ENCODE results near the gene KRTAP4-7. TPM values are rescaled to one million over a fixed set of nuclear protein-coding genes. Genes with fewer than 3 reads are reported as not detected.
"Not testable (repeated sequence)": the region's sequence is repeated elsewhere in the genome, so short reads cannot be mapped to it uniquely, and the experiment has no call there.

KRTAP4-7 gene
- total RNA-seq, 4 donors from 2014 or later: not detected

DNA sequence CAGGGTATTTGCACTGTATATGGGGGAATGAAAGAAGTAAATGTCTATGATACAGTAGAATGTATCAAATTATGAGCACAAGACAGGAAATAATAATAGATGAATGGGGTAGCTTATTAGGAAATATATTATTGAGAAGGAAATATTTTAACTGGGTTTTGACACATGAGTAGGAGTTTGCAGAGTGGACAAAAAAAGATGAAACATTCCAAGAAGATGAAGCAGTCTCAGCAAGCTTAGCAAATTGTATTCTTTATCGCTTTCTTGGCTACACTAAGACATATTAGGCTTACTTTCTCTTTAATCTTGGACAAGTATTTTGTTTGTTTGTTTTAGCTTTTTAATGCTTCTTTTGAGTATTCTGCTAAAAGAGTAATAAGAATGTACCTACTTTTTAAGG is 19.9 kb downstream of the KRTAP4-7 start:
- no peaks in the 10 kb centered on the region for H3K4me1 ChIP-seq
- ATAC-seq: no peak
- no peaks in the 10 kb centered on the region for H3K36me3 ChIP-seq
- H3K4me3 ChIP-seq: no peak overlapping the region
- no peaks in the 10 kb centered on the region for H3K9me3 ChIP-seq
- H3K27ac ChIP-seq: no peak overlapping the region
- peaks cover 38% of the 10 kb centered on the region for H3K27me3 ChIP-seq
- TF ChIP-seq EP300 (IDR thresholded peaks at IDR 0.05) (no peak), POLR2A (IDR thresholded peaks at IDR 0.05) (no peak), POLR2AphosphoS5 (IDR thresholded peaks at IDR 0.05) (no peak), CTCF (IDR thresholded peaks at IDR 0.05) (no peak)
- 80 to 81% methylated on average over 1 of the region's 1 CpG for WGBS, 2 donors (ENCODE audit: low coverage in 1 of 2)

DNA sequence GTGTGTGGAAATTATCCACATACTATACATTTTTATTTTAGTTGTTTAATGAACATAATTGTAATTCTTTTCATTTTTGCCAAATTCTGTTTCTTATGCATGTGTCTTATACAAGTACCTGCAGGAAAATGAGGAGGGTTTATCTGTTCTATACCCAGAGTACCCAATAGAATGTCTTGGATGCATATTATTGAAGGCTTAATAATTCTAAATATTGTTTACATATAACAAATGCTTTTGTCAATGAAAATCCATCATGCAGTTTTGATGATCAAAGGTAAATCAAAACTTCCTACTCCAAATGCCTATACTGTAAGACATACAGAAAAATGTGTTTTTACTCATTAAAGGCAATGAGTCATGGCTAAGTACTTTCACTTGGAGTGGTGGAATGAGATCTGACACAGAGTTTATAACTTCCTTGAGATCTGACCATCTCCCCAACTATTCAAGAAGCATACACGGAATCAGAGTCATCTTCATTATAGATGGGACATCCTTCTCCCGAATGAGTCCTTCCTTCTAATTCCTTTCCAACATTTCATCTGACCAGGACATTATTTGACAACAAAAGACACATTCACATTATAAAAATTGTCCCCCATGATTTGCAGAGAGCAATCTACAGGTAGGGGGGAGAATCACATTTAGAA is 20.6 kb downstream of the KRTAP4-7 start:
- H3K9me3 ChIP-seq, H3K4me3 ChIP-seq, H3K27ac ChIP-seq, H3K36me3 ChIP-seq, ATAC-seq, H3K4me1 ChIP-seq: not testable (repeated sequence)
- H3K27me3 ChIP-seq: peaks cover 35% of the 10 kb centered on the region
- WGBS, 2 donors (ENCODE audit: low coverage in 1 of 2): 25 to 50% methylated on average over 2 of the region's 2 CpGs

- H3K27ac ChIP-seq, H3K9me3 ChIP-seq, H3K36me3 ChIP-seq, H3K4me3 ChIP-seq, ATAC-seq, H3K4me1 ChIP-seq: not testable (repeated sequence)
- H3K27me3 ChIP-seq: peaks cover 30% of the 10 kb centered on the region
- 54% methylated on average over 6 of the region's 10 CpGs; no CpG with 5 or more reads in 1 of the 2 donors for WGBS, 2 donors (ENCODE audit: low coverage in 1 of 2)
Measured at GRCh38 chr17:41105347-41105746, 21.4 kb downstream of the KRTAP4-7 start, which contains the start of gene KRTAP4-9. Gene KRTAP4-9, plus strand, starts transcription at chr17:41105389. Its CDS starts 0 bp downstream, at chr17:41105389.

DNA sequence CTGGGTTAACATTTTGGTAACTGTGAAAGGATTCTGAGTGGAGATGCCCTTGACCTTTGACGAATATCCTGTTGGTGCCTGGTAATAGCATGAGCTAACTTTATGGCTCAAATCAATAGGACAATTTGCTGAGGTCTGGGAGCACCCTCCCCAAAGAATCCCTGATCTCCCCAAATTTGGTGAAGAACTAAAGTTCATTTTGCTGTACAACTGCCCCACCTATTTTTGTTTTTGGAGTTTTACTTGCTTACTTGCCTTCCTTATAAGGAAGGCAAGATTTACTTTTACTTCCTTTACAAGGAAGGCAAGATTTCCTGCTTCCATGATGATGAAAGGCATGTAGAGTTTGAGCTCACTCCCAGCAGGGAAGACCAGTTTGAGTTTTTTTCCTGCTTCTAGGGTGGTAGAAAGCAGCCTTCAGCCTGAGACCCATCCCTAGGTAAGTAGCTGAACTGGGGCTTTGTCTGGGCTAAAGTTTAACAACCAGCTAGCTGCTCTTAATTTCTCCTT is 24.0 kb downstream of the KRTAP4-7 start:
- TF ChIP-seq EP300 (IDR thresholded peaks at IDR 0.05): no peak
- no peak for TF ChIP-seq POLR2AphosphoS5 (IDR thresholded peaks at IDR 0.05)
- no peak for TF ChIP-seq CTCF (IDR thresholded peaks at IDR 0.05)
- TF ChIP-seq POLR2A (IDR thresholded peaks at IDR 0.05): no peak
- ATAC-seq: no peak
- 72% methylated on average over 1 of the region's 1 CpG; no CpG with 5 or more reads in 1 of the 2 donors for WGBS, 2 donors (ENCODE audit: low coverage in 1 of 2)
- H3K27me3 ChIP-seq: peaks cover 22% of the 10 kb centered on the region
- no peaks in the 10 kb centered on the region for H3K9me3 ChIP-seq
- no peaks in the 10 kb centered on the region for H3K4me1 ChIP-seq
- no peak overlapping the region for H3K4me3 ChIP-seq
- H3K27ac ChIP-seq: no peak overlapping the region
- H3K36me3 ChIP-seq: no peaks in the 10 kb centered on the region

- 0 to 17% methylated on average over 1 of the region's 1 CpG for WGBS, 2 donors (ENCODE audit: low coverage in 1 of 2)
Measured at GRCh38 chr17:41108728-41109386, 24.9 kb downstream of the KRTAP4-7 start.

GRCh38 chr17:41111151-41111885 is 27.4 kb downstream of the KRTAP4-7 start:
- TF ChIP-seq EP300 (IDR thresholded peaks at IDR 0.05): no peak
- TF ChIP-seq POLR2A (IDR thresholded peaks at IDR 0.05): no peak
- TF ChIP-seq POLR2AphosphoS5 (IDR thresholded peaks at IDR 0.05): no peak
- no peak for TF ChIP-seq CTCF (IDR thresholded peaks at IDR 0.05)
- no peaks in the 10 kb centered on the region for H3K4me1 ChIP-seq
- no peak overlapping the region for H3K27ac ChIP-seq
- no peak for ATAC-seq
- H3K9me3 ChIP-seq: no peaks in the 10 kb centered on the region
- H3K27me3 ChIP-seq: peaks cover 21% of the 10 kb centered on the region
- WGBS, 2 donors (ENCODE audit: low coverage in 1 of 2): 77 to 81% methylated on average over 2 of the region's 2 CpGs
- no peak overlapping the region for H3K4me3 ChIP-seq
- no peaks in the 10 kb centered on the region for H3K36me3 ChIP-seq

More at GRCh38 chr17:41108728-41109386, 24.9 kb downstream of the KRTAP4-7 start:
- H3K27ac ChIP-seq, H3K4me3 ChIP-seq, ATAC-seq, H3K9me3 ChIP-seq, H3K36me3 ChIP-seq, H3K4me1 ChIP-seq: not testable (repeated sequence)
- H3K27me3 ChIP-seq: peaks cover 22% of the 10 kb centered on the region
